ENCODE results near the gene FITM1.
A peak's percentile ranks its signal among the peaks of the same experiment; 100 is the strongest.

Gene FITM1, protein sequence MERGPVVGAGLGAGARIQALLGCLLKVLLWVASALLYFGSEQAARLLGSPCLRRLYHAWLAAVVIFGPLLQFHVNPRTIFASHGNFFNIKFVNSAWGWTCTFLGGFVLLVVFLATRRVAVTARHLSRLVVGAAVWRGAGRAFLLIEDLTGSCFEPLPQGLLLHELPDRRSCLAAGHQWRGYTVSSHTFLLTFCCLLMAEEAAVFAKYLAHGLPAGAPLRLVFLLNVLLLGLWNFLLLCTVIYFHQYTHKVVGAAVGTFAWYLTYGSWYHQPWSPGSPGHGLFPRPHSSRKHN

DNA sequence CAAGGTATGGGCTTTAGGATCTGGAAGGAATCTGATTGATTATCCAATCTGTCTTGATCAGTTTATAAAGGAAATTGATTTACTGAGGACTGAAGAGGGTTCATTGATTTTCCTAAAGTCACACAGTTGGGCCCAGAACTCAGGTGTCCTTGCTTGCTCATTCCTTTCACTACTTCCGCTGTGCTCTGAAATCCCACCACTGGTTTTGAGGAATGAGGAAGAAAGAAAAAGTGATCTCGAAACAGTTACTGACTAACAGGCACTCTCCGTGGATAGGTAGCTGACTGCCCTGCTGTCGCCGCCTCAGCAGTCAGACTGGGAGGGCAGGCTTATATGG is at the start of gene FITM1:
TSS of gene FITM1 (plus strand) at position 280 of the 337 bp plus-strand sequence. CDS start 905 bp downstream, outside the sequence.
- TF ChIP-seq, protein P1, sequence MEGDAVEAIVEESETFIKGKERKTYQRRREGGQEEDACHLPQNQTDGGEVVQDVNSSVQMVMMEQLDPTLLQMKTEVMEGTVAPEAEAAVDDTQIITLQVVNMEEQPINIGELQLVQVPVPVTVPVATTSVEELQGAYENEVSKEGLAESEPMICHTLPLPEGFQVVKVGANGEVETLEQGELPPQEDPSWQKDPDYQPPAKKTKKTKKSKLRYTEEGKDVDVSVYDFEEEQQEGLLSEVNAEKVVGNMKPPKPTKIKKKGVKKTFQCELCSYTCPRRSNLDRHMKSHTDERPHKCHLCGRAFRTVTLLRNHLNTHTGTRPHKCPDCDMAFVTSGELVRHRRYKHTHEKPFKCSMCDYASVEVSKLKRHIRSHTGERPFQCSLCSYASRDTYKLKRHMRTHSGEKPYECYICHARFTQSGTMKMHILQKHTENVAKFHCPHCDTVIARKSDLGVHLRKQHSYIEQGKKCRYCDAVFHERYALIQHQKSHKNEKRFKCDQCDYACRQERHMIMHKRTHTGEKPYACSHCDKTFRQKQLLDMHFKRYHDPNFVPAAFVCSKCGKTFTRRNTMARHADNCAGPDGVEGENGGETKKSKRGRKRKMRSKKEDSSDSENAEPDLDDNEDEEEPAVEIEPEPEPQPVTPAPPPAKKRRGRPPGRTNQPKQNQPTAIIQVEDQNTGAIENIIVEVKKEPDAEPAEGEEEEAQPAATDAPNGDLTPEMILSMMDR (IDR thresholded peaks at IDR 0.05; ENCODE audit: low read depth, low read length, missing control alignments): no peak
- no peak within 1 kb of the TSS for H3K4me3 ChIP-seq (replicated peaks; ENCODE audit: low read depth, low read length)
- DNase-seq (ENCODE audit: extremely low read depth, low read depth): no peak

DNA sequence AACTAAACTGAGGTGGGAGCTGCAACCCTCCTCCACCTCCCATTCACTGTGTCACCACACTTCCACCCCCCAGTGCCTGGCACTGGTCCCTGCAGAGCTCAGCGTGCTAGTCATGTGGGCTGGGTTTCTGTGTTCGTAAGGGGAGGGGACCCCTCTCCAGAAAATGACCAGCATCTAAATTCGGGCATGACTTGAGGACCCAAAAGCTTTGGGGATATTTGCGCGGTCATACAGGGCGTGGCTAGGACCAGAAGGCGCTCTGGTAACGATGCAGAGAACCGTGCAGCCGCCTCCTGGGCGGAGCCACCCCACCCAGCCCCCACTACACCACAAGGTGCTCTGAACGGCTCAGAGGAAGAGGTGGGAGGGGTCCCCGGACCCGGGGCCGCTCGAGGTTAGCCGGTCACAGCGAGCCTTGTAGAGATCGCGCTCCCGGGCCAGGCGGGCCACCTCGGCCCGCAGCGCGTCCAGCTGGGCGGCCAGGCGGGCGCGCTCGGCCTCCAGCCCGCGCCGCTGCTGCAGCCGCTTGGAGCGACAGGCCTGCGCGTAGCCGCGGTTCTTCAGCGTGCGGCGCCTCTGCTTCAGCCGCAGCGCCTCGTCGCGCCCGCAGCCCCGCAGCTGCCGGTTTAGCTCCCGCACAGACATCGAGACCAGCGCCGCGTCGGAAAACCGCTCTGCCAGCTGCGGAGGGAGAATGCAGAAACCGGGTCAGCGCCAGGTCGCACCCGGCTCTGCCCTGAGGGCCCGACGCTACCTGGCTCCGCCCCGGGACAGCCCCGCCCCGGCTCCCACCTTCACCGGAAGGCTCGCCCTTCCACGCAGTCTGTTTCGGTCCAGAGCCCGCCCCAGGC is 49.3 kb upstream of the FITM1 start:
- H3K4me3 ChIP-seq (replicated peaks; ENCODE audit: low read depth, low read length): peak overlapping the region; percentile 41
- TF ChIP-seq, protein P1 (IDR thresholded peaks at IDR 0.05; ENCODE audit: low read depth, low read length, missing control alignments): no peak
- no peak for DNase-seq (ENCODE audit: extremely low read depth, low read depth)

DNA sequence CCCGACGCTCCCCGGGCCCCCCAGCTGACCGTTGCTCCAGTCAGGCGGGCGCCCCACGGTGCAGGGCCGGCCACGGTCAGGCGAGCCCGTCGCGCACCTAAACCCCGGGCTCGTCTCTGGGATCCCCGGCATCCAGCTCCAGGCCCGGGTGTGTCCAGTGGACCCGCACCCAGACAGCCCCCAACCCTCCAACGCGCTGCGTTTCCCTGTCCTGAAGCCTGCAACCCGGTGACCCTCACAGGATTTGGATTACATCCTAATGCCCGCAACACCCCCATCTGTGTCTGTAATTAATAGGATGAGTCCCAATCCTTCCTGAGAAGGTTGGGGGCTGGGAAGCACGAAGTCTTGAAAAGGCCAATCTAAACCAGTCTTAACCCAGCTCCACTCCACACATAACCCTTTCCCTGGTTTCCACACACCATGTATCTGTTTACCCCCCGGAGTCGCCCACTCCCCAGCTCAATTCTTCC is 48.7 kb upstream of the FITM1 start:
- H3K4me3 ChIP-seq (replicated peaks; ENCODE audit: low read depth, low read length): peak overlapping the region; percentile 41
- no peak for DNase-seq (ENCODE audit: extremely low read depth, low read depth)
- TF ChIP-seq, protein P1 (IDR thresholded peaks at IDR 0.05; ENCODE audit: low read depth, low read length, missing control alignments): no peak

DNA sequence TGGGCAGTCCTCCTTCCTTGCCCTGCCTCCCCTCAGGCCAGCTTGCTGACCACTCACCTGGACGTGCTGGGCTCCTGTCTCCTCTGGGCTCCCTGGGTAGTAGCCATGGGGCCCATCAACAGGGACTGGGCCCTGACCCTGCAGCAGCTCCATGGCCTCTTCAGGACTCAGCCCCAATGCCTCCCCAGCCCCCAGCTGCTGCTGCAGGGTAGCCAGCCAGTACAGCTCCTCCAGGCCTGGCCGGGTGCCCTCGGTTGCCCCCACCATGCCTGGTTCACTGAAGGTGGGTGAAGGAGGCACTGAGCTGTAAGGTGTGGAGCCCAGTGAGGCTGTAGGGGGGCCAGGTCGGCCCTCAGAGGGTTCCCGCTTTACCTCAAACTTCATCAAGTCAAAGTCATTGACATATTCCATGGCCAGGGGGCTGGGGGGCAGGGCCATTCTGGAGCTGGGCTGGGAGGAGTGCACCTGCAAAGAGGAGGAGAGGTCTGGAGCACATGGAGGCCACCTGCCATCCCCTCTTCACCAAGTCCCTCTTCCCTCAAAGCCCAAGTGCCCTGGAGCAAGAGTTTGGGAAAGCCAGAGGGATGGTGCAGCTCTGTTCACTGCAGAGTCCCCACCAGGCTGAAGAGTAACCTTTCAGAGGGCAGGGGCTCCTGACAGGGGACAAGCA is 47.9 kb upstream of the FITM1 start:
- H3K4me3 ChIP-seq (replicated peaks; ENCODE audit: low read depth, low read length): no peak overlapping the region
- TF ChIP-seq, protein P1 (IDR thresholded peaks at IDR 0.05; ENCODE audit: low read depth, low read length, missing control alignments): no peak
- no peak for DNase-seq (ENCODE audit: extremely low read depth, low read depth)

DNA sequence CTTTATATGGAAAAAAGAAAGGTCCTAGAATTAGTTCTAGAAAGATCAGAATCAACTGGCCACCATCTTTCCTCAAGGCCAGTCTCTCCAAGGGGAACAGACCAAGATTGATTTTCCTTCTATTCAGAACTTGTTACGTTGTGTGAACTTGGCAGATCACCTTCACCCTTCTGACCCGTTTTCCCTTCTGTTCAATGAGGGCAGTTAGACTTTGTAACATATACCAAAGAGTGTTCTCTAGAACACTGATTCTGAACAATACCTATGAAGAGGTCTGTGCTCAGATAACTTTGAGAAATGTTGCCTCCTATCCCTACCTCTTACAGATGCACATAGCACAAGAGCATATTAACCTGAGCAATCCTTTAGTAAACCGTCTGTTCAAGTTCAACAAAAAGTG is 47.0 kb upstream of the FITM1 start:
- H3K4me3 ChIP-seq (replicated peaks; ENCODE audit: low read depth, low read length): no peak overlapping the region
- DNase-seq (ENCODE audit: extremely low read depth, low read depth): no peak
- TF ChIP-seq, protein P1 (IDR thresholded peaks at IDR 0.05; ENCODE audit: low read depth, low read length, missing control alignments): no peak

DNA sequence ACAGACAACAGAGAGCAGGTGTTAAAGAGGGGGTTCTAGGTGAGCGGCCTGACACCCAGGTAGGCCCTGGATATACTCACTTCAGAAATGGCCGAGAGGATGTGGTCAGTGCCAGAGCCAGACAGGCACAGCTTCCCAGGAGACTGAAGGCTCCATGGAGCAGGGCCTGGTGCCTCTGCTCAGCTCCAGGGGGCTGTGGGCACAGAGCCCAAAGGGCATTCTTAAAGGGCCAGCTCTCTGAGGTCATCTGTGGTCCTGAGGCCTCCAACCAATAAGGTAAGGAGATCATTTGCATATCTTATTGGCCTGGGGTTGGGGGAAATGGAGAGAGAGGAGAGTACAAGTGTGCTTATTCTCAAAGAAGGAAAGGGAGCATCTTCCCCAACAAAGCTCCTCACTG is 46.0 kb upstream of the FITM1 start:
- no peak overlapping the region for H3K4me3 ChIP-seq (replicated peaks; ENCODE audit: low read depth, low read length)
- TF ChIP-seq, protein P1 (IDR thresholded peaks at IDR 0.05; ENCODE audit: low read depth, low read length, missing control alignments): no peak
- DNase-seq (ENCODE audit: extremely low read depth, low read depth): no peak

Measured in HFF-Myc (cell line).